ENCODE measurements around the gene HMGN4. TPM values are rescaled to one million over a fixed set of nuclear protein-coding genes. Genes with fewer than 3 reads are reported as not detected.

The HMGN4 gene
- total RNA-seq, 1 donor from 2014 or later, result 92.2 TPM

GRCh38 chr6:26577720-26578072 is 39.5 kb downstream of the HMGN4 start:
- H3K9me3 Mint-ChIP-seq, result peaks cover 11% of the 10 kb centered on the region
- DNase-seq (ENCODE audit: low spot score), result no peak
- peaks cover 7% of the 10 kb centered on the region for H3K27me3 Mint-ChIP-seq (ENCODE audit: low read depth)
- intact Hi-C loops (cut with micrococcal nuclease), result loop anchor here (1.0 kb wide), 1 partner anchor 19 kb away; the partner anchor contains the start of gene ABT1
- peaks cover 31% of the 10 kb centered on the region for H3K4me1 Mint-ChIP-seq (ENCODE audit: low read depth)
- peaks cover 6% of the 10 kb centered on the region for H3K36me3 Mint-ChIP-seq (ENCODE audit: low read depth)
- peak overlapping the region; percentile 87 for H3K27ac Mint-ChIP-seq
- peak overlapping the region; percentile 78 for H3K4me3 Mint-ChIP-seq (ENCODE audit: low read depth)

DNA sequence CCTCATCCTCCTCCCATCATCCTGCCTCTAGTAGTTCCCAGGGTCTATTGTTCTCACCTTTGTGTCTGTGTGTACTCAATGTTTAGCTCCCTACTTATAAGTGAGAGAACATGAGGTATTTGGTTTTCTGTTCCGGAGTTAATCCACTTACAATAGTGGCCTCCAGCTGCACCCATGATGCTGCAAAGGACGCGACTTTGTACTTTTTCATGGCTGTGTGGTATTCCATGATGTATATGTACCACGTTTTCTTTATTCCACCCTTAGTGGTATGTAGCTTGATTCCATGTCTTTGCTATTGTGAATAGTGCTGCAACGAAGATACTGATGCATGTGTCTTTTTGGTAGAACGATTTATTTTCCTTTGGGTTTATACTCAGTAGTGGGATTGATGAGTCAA is 40.1 kb downstream of the HMGN4 start:
- Mint-ChIP-seq H3K36me3 (ENCODE audit: low read depth) (peaks cover 6% of the 10 kb centered on the region), H3K9me3 (peaks cover 11% of the 10 kb centered on the region), H3K4me3 (ENCODE audit: low read depth) (no peak overlapping the region), H3K27ac (no peak overlapping the region), H3K4me1 (ENCODE audit: low read depth) (peaks cover 27% of the 10 kb centered on the region), H3K27me3 (ENCODE audit: low read depth) (peaks cover 11% of the 10 kb centered on the region)
- intact Hi-C loops (cut with micrococcal nuclease), result no loop called here
- DNase-seq (ENCODE audit: low spot score), result no peak

DNA sequence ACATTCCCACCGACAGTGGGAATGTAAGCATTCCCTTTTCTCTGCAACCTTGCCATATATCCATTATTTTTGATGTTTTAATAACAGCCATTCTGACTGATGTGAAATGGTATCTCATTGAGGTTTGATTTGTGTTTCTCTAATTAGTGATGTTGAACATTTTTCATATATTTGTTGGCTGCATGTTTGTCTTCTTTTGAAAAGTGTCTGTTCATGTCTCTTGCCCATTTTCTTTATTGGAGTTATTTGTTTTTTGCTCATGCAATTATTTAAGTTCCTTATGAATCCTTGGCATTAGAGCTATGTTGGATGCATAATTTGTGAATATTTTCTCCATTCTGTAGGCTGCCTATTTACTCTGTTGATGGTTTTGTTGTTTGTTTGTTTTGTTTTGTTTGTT is 40.6 kb downstream of the HMGN4 start:
- Mint-ChIP-seq H3K4me1 (ENCODE audit: low read depth) (peaks cover 26% of the 10 kb centered on the region), H3K27me3 (ENCODE audit: low read depth) (peaks cover 16% of the 10 kb centered on the region), H3K36me3 (ENCODE audit: low read depth) (peaks cover 6% of the 10 kb centered on the region), H3K27ac (no peak overlapping the region), H3K4me3 (ENCODE audit: low read depth) (no peak overlapping the region), H3K9me3 (peaks cover 11% of the 10 kb centered on the region)
- DNase-seq (ENCODE audit: low spot score), result no peak
- intact Hi-C loops (cut with micrococcal nuclease), result no loop called here

DNA sequence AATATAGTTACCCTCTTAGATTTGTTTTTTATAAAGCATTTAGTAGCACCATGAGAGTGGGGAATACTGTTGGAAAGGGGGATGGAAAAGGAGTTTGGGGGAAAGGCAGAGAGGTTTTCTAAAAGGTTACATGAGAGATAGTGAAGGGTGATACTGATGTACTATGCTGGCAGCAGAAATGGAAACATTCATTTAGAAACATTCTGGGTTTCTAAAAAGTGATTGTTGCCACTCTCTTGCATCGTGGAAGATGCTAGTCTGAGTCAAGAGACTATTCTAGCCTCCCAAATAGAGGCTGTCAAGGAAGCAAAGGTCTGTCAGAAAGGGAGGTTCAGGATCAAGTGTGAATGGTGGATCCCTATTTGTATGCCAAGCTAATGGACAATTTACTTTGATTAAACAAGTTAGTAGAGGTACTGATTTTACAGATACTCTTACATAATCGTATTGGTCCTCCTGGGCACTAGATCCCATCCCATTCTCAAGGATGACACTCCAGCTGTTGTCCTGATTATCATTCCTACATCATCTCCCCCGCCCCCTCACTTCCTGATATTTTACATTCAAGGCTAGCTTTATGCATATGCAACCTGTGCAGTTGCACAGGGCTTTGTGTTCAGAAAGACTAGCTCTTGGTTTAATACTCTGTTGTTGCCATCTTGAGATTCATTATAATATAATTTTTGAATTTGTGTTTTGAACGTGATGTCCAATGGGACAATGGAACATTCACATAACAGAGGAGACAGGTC is 43.2 kb downstream of the HMGN4 start:
- peaks cover 20% of the 10 kb centered on the region for H3K4me1 Mint-ChIP-seq (ENCODE audit: low read depth)
- H3K27ac Mint-ChIP-seq, result no peak overlapping the region
- no peak for DNase-seq (ENCODE audit: low spot score)

DNA sequence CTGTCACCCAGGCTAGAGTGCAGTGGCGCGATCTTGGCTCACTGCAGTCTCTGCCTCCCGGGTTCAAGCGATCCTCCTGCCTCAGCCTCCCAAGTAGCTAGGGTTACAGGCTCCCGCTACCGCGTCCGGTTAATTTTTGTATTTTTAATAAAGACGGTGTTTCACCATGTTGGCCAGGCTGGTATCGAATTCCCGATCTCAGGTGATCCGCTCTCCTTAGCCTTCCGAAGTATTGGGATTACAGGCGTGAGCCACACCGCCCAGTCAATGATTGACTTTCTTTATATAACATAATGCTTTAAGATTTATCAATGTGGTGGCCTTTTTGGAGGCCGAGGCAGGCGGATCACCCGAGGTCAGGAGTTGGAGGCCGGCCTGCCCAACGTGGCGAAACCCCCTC is 50.8 kb downstream of the HMGN4 start:
- H3K27me3 Mint-ChIP-seq (ENCODE audit: low read depth), result peaks cover 54% of the 10 kb centered on the region
- no peak for DNase-seq (ENCODE audit: low spot score)
- no peak overlapping the region for H3K4me3 Mint-ChIP-seq (ENCODE audit: low read depth)
- no peak overlapping the region for H3K27ac Mint-ChIP-seq
- intact Hi-C loops (cut with micrococcal nuclease), result no loop called here
- no peaks in the 10 kb centered on the region for H3K9me3 Mint-ChIP-seq
- no peaks in the 10 kb centered on the region for H3K36me3 Mint-ChIP-seq (ENCODE audit: low read depth)
- H3K4me1 Mint-ChIP-seq (ENCODE audit: low read depth), result peaks cover 4% of the 10 kb centered on the region

More for the DNA sequence above, 43.2 kb downstream of the HMGN4 start:
- intact Hi-C loops (cut with micrococcal nuclease), result no loop called here
- Mint-ChIP-seq H3K9me3 (peaks cover 11% of the 10 kb centered on the region), H3K4me3 (ENCODE audit: low read depth) (no peak overlapping the region), H3K27me3 (ENCODE audit: low read depth) (peaks cover 34% of the 10 kb centered on the region), H3K36me3 (ENCODE audit: low read depth) (peaks cover 6% of the 10 kb centered on the region)

- no peak for DNase-seq (ENCODE audit: low spot score)
- Mint-ChIP-seq H3K4me3 (ENCODE audit: low read depth) (no peak overlapping the region), H3K4me1 (ENCODE audit: low read depth) (peaks cover 11% of the 10 kb centered on the region), H3K36me3 (ENCODE audit: low read depth) (peaks cover 3% of the 10 kb centered on the region), H3K27ac (no peak overlapping the region), H3K9me3 (no peaks in the 10 kb centered on the region), H3K27me3 (ENCODE audit: low read depth) (peaks cover 46% of the 10 kb centered on the region)
- intact Hi-C loops (cut with micrococcal nuclease), result loop anchor here (10.0 kb wide), 1 partner anchor 882 kb away; the partner anchor contains the start of gene ZNF184
These were observed 54.5 kb downstream of the HMGN4 start for GRCh38 chr6:26592649-26593048.

GRCh38 chr6:26593278-26594130 is 55.3 kb downstream of the HMGN4 start:
- Mint-ChIP-seq H3K27me3 (ENCODE audit: low read depth) (peaks cover 46% of the 10 kb centered on the region), H3K4me3 (ENCODE audit: low read depth) (no peak overlapping the region), H3K9me3 (no peaks in the 10 kb centered on the region), H3K4me1 (ENCODE audit: low read depth) (peaks cover 17% of the 10 kb centered on the region), H3K27ac (no peak overlapping the region), H3K36me3 (ENCODE audit: low read depth) (peaks cover 12% of the 10 kb centered on the region)
- DNase-seq (ENCODE audit: low spot score), result no peak
- intact Hi-C loops (cut with micrococcal nuclease), result loop anchor here (2.0 to 10.0 kb wide), 3 partner anchors 263 to 881 kb away; partner anchors contain the start of gene ZNF184

DNA sequence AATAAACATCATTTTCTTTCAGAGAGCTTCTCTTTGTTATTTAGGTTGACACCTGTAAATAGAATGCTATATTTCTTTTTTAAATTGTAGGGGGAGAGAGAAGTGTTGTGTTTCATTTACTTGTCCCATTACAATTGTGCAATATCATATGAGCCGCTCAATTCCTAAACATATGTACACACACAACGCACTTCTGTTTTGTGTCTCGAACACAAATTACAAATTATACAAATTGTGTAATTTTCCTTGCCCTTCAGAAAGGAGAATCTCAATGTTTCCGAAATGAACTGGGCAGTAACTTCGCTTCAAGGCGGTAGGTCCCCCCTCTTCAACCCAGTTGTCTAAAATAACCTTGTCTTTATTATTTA is 55.9 kb downstream of the HMGN4 start:
- Mint-ChIP-seq H3K27me3 (ENCODE audit: low read depth) (peaks cover 46% of the 10 kb centered on the region), H3K27ac (no peak overlapping the region), H3K9me3 (no peaks in the 10 kb centered on the region), H3K4me3 (ENCODE audit: low read depth) (no peak overlapping the region), H3K36me3 (ENCODE audit: low read depth) (peaks cover 16% of the 10 kb centered on the region), H3K4me1 (ENCODE audit: low read depth) (peaks cover 20% of the 10 kb centered on the region)
- DNase-seq (ENCODE audit: low spot score), result no peak
- intact Hi-C loops (cut with micrococcal nuclease), result loop anchor here (2.0 to 10.0 kb wide), 3 partner anchors 263 to 881 kb away; partner anchors contain the start of gene ZNF184

- H3K9me3 Mint-ChIP-seq, result no peaks in the 10 kb centered on the region
- peaks cover 24% of the 10 kb centered on the region for H3K4me1 Mint-ChIP-seq (ENCODE audit: low read depth)
- no peak overlapping the region for H3K27ac Mint-ChIP-seq
- intact Hi-C loops (cut with micrococcal nuclease), result loop anchor here (1.0 to 10.0 kb wide), 6 partner anchors 23 to 880 kb away; partner anchors contain the start of gene ZNF184
- H3K27me3 Mint-ChIP-seq (ENCODE audit: low read depth), result peaks cover 41% of the 10 kb centered on the region
- no peak overlapping the region for H3K4me3 Mint-ChIP-seq (ENCODE audit: low read depth)
- no peak for DNase-seq (ENCODE audit: low spot score)
- peaks cover 24% of the 10 kb centered on the region for H3K36me3 Mint-ChIP-seq (ENCODE audit: low read depth)
These were observed 56.8 kb downstream of the HMGN4 start for GRCh38 chr6:26594730-26595632.

GRCh38 chr6:26595669-26596269 is 57.6 kb downstream of the HMGN4 start:
- peak; percentile 82 for DNase-seq (ENCODE audit: low spot score)
- H3K9me3 Mint-ChIP-seq, result no peaks in the 10 kb centered on the region
- peaks cover 36% of the 10 kb centered on the region for H3K27me3 Mint-ChIP-seq (ENCODE audit: low read depth)
- no peak overlapping the region for H3K4me3 Mint-ChIP-seq (ENCODE audit: low read depth)
- H3K4me1 Mint-ChIP-seq (ENCODE audit: low read depth), result peaks cover 27% of the 10 kb centered on the region
- H3K36me3 Mint-ChIP-seq (ENCODE audit: low read depth), result peaks cover 28% of the 10 kb centered on the region
- no peak overlapping the region for H3K27ac Mint-ChIP-seq
- intact Hi-C loops (cut with micrococcal nuclease), result loop anchor here (1.0 to 10.0 kb wide), 9 partner anchors 18 to 879 kb away; partner anchors contain the start of genes ZNF184 and ZNF322

Data from activated T-helper 2 cell treated with anti-CD3 and anti-CD28 coated beads, Interferon-gamma antibody, Interleukin-2, Interleukin-4, amounts not matched to agents 10 μg/mL and 5 μg/mL and 100 μg/mL, durations not matched to agents 14 hours and 24 hours and 36 hours (primary cell).